GM20000 (cell line): Measurements from ENCODE around the gene CSF3.

Experiments
- DNase-seq: peaks from one replicate; pipeline ENCODE4 v3.0.0; 2012; ENCODE audit warnings: low spot score
- CTCF ChIP-seq: IDR thresholded peaks from 2 replicates; pipeline ENCODE4 v1.5.1; 2012; ENCODE audit warnings: mild to moderate bottlenecking, control low read depth; ENCODE audit errors: extremely low read depth, missing control alignments

Gene CSF3

GRCh38 chr17:39981207-39981741 is 34.0 kb upstream of the CSF3 start:
- DNase-seq = no peak

GRCh38 chr17:39981766-39982375 is 33.4 kb upstream of the CSF3 start:
- no peak for TF ChIP-seq CTCF

More at GRCh38 chr17:39981207-39981741, 34.0 kb upstream of the CSF3 start:
- TF ChIP-seq CTCF = no peak

GRCh38 chr17:39988206-39988810 is 26.9 kb upstream of the CSF3 start:
- DNase-seq = no peak
- TF ChIP-seq CTCF = no peak

More at GRCh38 chr17:39981766-39982375, 33.4 kb upstream of the CSF3 start:
- no peak for DNase-seq

- TF ChIP-seq CTCF = no peak
- DNase-seq = no peak
These were observed 20.8 kb upstream of the CSF3 start for GRCh38 chr17:39994448-39994847.

GRCh38 chr17:39995438-39995837 is 19.8 kb upstream of the CSF3 start:
- TF ChIP-seq CTCF = no peak

GRCh38 chr17:39996162-39996561 is 19.1 kb upstream of the CSF3 start:
- DNase-seq = no peak
- TF ChIP-seq CTCF = no peak

More at GRCh38 chr17:39995438-39995837, 19.8 kb upstream of the CSF3 start:
- no peak for DNase-seq

- no peak for DNase-seq
- TF ChIP-seq CTCF = no peak
These were observed 18.4 kb upstream of the CSF3 start for GRCh38 chr17:39996800-39997199.
